H1 (cell line): Measurements from ENCODE around the gene BARX1. TPM values are rescaled to one million over a fixed set of nuclear protein-coding genes. Genes with fewer than 3 reads are reported as not detected.

Source experiments
- CTCF ChIA-PET: fragments of 300-600 bp; sonication (Branson Sonifier 250); formaldehyde crosslinking; loops from one replicate; lab custom pipeline; 2021; ENCODE audit not compliant: partially characterized antibody; lab: Charles Lee
- POLR2A ChIA-PET: fragments of 300-600 bp; sonication (Branson Sonifier 250); formaldehyde crosslinking; loops from one replicate; lab custom pipeline; 2021; ENCODE audit warnings: inconsistent platforms; ENCODE audit not compliant: partially characterized antibody; lab: Charles Lee
- DNase-seq, 2 experiments: peaks; one replicate each; pipeline versions ENCODE4 v3.0.0 to v3.0.0-alpha.2; 2010 to 2022; ENCODE audit warnings: low spot score in 2 of 2, low read depth in 1 of 2, mixed read lengths in 1 of 2
- FAIRE-seq: peaks from 2 replicates; lab custom pipeline; 2011; peaks lifted over from hg19 to GRCh38; lab: Jason Lieb, UNC
- H2AFZ ChIP-seq: 2 replicates; pipeline ENCODE4 v1.8.1; 2012; ENCODE audit warnings: low read length, inconsistent platforms
- H2AK5ac ChIP-seq: 2 replicates; pipeline ENCODE4 v1.6.1; 2013; ENCODE audit warnings: low read depth, low read length
- H2BK120ac ChIP-seq: replicated peaks from 2 replicates; pipeline ENCODE3; 2013; ENCODE audit warnings: low read depth, low read length, inconsistent platforms
- H2BK12ac ChIP-seq: 2 replicates; pipeline ENCODE4 v1.6.1; 2013; ENCODE audit warnings: low read depth, low read length
- H2BK15ac ChIP-seq: 2 replicates; pipeline ENCODE4 v1.6.1; 2013; ENCODE audit warnings: low read length
- H2BK20ac ChIP-seq: 2 replicates; pipeline ENCODE4 v1.6.1; 2013; ENCODE audit warnings: low read length
- H2BK5ac ChIP-seq: 2 replicates; pipeline ENCODE4 v1.6.1; 2013; ENCODE audit warnings: low read depth, low read length
- H3K14ac ChIP-seq: 2 replicates; pipeline ENCODE4 v1.6.1; 2013; ENCODE audit warnings: inconsistent platforms; ENCODE audit not compliant: insufficient read length
- H3K18ac ChIP-seq: 2 replicates; pipeline ENCODE4 v1.6.1; 2013; ENCODE audit warnings: low read length; ENCODE audit errors: extremely low read depth
- H3K23ac ChIP-seq: 2 replicates; pipeline ENCODE4 v1.6.1; 2013; ENCODE audit warnings: inconsistent platforms; ENCODE audit not compliant: insufficient read length
- H3K23me2 ChIP-seq: 2 replicates; pipeline ENCODE4 v1.6.1; 2013; ENCODE audit warnings: low read depth, low read length
- H3K27ac ChIP-seq: 2 replicates; pipeline ENCODE4 v1.6.1; 2011; ENCODE audit warnings: low read depth, low read length, inconsistent platforms
- H3K27me3 ChIP-seq, 4 experiments: replicated peaks in 1 of 4; 1 replicate in 1 of 4; 2 replicates in 3 of 4; pipeline versions ENCODE4 v1.6.1 to v1.8.1; 2011 to 2013; ENCODE audit warnings: low read length in 3 of 4, mild to moderate bottlenecking in 3 of 4, inconsistent platforms in 2 of 4, mixed read lengths in 2 of 4, moderate library complexity in 1 of 4; ENCODE audit not compliant: control insufficient read depth in 3 of 4, insufficient read depth in 3 of 4; ENCODE audit errors: extremely low read depth in 1 of 4
- H3K36me3 ChIP-seq, 4 experiments: 2 replicates each; pipeline versions ENCODE4 v1.6.1 to v1.8.1; 2011 to 2013; ENCODE audit warnings: mild to moderate bottlenecking in 4 of 4, low read length in 3 of 4, moderate library complexity in 2 of 4, control low read depth in 1 of 4, inconsistent platforms in 1 of 4; ENCODE audit not compliant: insufficient read depth in 4 of 4, control insufficient read depth in 2 of 4
- H3K4ac ChIP-seq: replicated peaks from 2 replicates; pipeline ENCODE3; 2013; ENCODE audit warnings: low read length, low read depth, mixed read lengths, inconsistent platforms; ENCODE audit not compliant: insufficient read length
- H3K4me1 ChIP-seq, 4 experiments: replicated peaks in 1 of 4; 1 replicate in 1 of 4; 2 replicates in 3 of 4; pipeline versions ENCODE4 v1.6.1 to v1.8.1; 2011 to 2013; ENCODE audit warnings: low read length in 3 of 4, inconsistent platforms in 2 of 4, mixed read lengths in 1 of 4; ENCODE audit not compliant: insufficient read depth in 4 of 4, control insufficient read depth in 3 of 4
- H3K4me2 ChIP-seq, 2 experiments: 2 replicates each; pipeline versions ENCODE4 v1.6.1 to v1.8.1; 2011 to 2013; ENCODE audit warnings: low read depth in 2 of 2, low read length in 2 of 2, control low read depth in 1 of 2, inconsistent platforms in 1 of 2, mild to moderate bottlenecking in 1 of 2; ENCODE audit not compliant: insufficient read depth in 1 of 2
- H3K4me3 ChIP-seq, 4 experiments: fragments of 200-600, 300-600 bp in 1 of 4; sonication (generic), shearing (Covaris generic), sonication (Bioruptor Twin) in 1 of 4; 2 replicates each; pipeline versions ENCODE4 v1.5.1 to v1.8.1; 2011 to 2016; ENCODE audit warnings: low read length in 4 of 4, low read depth in 3 of 4, control low read depth in 2 of 4, inconsistent platforms in 2 of 4, mild to moderate bottlenecking in 2 of 4, mixed read lengths in 1 of 4, moderate library complexity in 1 of 4; ENCODE audit not compliant: insufficient read depth in 2 of 4; ENCODE audit errors: extremely low read depth in 1 of 4
- H3K56ac ChIP-seq: replicated peaks from 2 replicates; pipeline ENCODE3; 2013; ENCODE audit warnings: low read depth, mild to moderate bottlenecking, mixed read lengths, low read length, inconsistent platforms; ENCODE audit not compliant: insufficient read length
- H3K79me1 ChIP-seq: 2 replicates; pipeline ENCODE4 v1.6.1; 2013; ENCODE audit warnings: low read depth, low read length, control low read depth
- H3K79me2 ChIP-seq, 2 experiments: 2 replicates each; pipeline versions ENCODE4 v1.6.1 to v1.8.1; 2012 to 2013; ENCODE audit warnings: low read length in 2 of 2, mild to moderate bottlenecking in 2 of 2, inconsistent platforms in 1 of 2; ENCODE audit not compliant: insufficient read depth in 2 of 2, control insufficient read depth in 1 of 2
- H3K9ac ChIP-seq, 4 experiments: replicated peaks in 1 of 4; 1 replicate in 1 of 4; 2 replicates in 3 of 4; pipeline versions ENCODE4 v1.6.1 to v1.8.1; 2011 to 2013; ENCODE audit warnings: low read depth in 3 of 4, low read length in 3 of 4, control low read depth in 2 of 4, mild to moderate bottlenecking in 2 of 4, moderate library complexity in 2 of 4, inconsistent platforms in 1 of 4; ENCODE audit errors: extremely low read depth in 1 of 4
- H3K9me3 ChIP-seq, 2 experiments: 2 replicates each; pipeline versions ENCODE4 v1.6.1 to v1.8.1; 2012 to 2013; ENCODE audit warnings: mild to moderate bottlenecking in 2 of 2, moderate library complexity in 2 of 2, control low read depth in 1 of 2, inconsistent platforms in 1 of 2, low read depth in 1 of 2, low read length in 1 of 2, mixed read lengths in 1 of 2; ENCODE audit not compliant: insufficient read depth in 2 of 2
- H4K20me1 ChIP-seq, 2 experiments: replicated peaks in 1 of 2; 2 replicates each; pipeline versions ENCODE3 to v1.8.1; 2011 to 2013; ENCODE audit warnings: inconsistent platforms in 2 of 2, low read length in 2 of 2, mild to moderate bottlenecking in 1 of 2; ENCODE audit not compliant: insufficient read depth in 2 of 2, control insufficient read depth in 1 of 2
- H4K5ac ChIP-seq: 2 replicates; pipeline ENCODE4 v1.6.1; 2013; ENCODE audit warnings: low read length, low read depth, mixed read lengths, inconsistent platforms; ENCODE audit not compliant: insufficient read length
- H4K8ac ChIP-seq: 2 replicates; pipeline ENCODE4 v1.8.0; 2013; ENCODE audit warnings: mild to moderate bottlenecking, moderate library complexity, low read length, inconsistent platforms; ENCODE audit not compliant: insufficient read depth; ENCODE audit errors: extremely low read depth
- H4K91ac ChIP-seq: replicated peaks from 2 replicates; pipeline ENCODE3; 2013; ENCODE audit warnings: low read length, mixed read lengths, inconsistent platforms; ENCODE audit not compliant: insufficient read length
- BRCA1 ChIP-seq: IDR thresholded peaks from 2 replicates; pipeline ENCODE4 v1.6.1; 2012; ENCODE audit warnings: low read depth, low read length, improper control_type of control experiment
- CHD2 ChIP-seq: IDR thresholded peaks from 2 replicates; pipeline ENCODE4 v1.6.1; 2012; ENCODE audit warnings: low read length, improper control_type of control experiment
- E2F6 ChIP-seq: IDR thresholded peaks from 2 replicates; pipeline ENCODE4 v1.6.1; 2012; ENCODE audit warnings: inconsistent platforms
- EGR1 ChIP-seq: IDR thresholded peaks from 2 replicates; pipeline ENCODE4 v1.6.1; 2011; ENCODE audit warnings: low read depth, low read length, borderline replicate concordance
- KDM4A ChIP-seq: IDR thresholded peaks from one replicate; pipeline ENCODE4 v1.7.1; 2012; ENCODE audit warnings: low read depth, mild to moderate bottlenecking, moderate library complexity, low read length, inconsistent platforms; ENCODE audit not compliant: severe bottlenecking
- RBBP5 ChIP-seq: IDR thresholded peaks from 2 replicates; pipeline ENCODE4 v1.7.1; 2012; ENCODE audit warnings: low read depth, mild to moderate bottlenecking, inconsistent platforms, low read length, moderate library complexity, borderline replicate concordance
- YY1 ChIP-seq: IDR thresholded peaks from 2 replicates; pipeline ENCODE4 v1.6.1; 2011; ENCODE audit warnings: low read depth, mild to moderate bottlenecking, low read length
- WGBS, 2 experiments: shearing (Covaris generic) in 1 of 2; methylation state at CpG; one replicate each; pipeline versions ENCODE4 v1.1.6 to v1.1.7; 2013 to 2015; ENCODE audit warnings: low lambda C conversion rate in 2 of 2, mixed read lengths in 2 of 2, inconsistent platforms in 1 of 2, low coverage in 1 of 2, missing lambda C conversion rate in 1 of 2; ENCODE audit not compliant: insufficient replicate concordance in 2 of 2, insufficient coverage in 1 of 2, insufficient read length in 1 of 2; ENCODE audit errors: extremely low coverage in 1 of 2, missing lambda C conversion rate in 1 of 2; 5-methylcytosine and 5-hydroxymethylcytosine counted together
- polyA plus RNA-seq, 7 experiments: library from polyadenylated mRNA; depleted of rRNA in 3 of 7; stranded (reverse) in 5 of 7; unstranded in 2 of 7; fragments of >200 nt in 5 of 7; fragments of 200-250 nt in 2 of 7; gene quantifications; 1 replicate in 5 of 7; 2 replicates in 1 of 7; 4 replicates in 1 of 7; pipeline versions ENCODE4 v1.2.1 to v1.2.3, GENCODE V29; 2011 to 2013; ENCODE audit warnings: missing spikeins in 2 of 7, mixed read lengths in 2 of 7
- total RNA-seq: library from RNA; stranded (reverse); fragmentation: NEBNext Ultra II Directional; extraction: Animal tissue kit (Norgen Biotek cat#: 25700); gene quantifications from 2 replicates; pipeline ENCODE4 v1.2.1, GENCODE V29; 2021

Gene BARX1
- total and polyA plus RNA-seq, 2 of the 8 experiments (the other 6 are each of a cell fraction or from before 2014, with no cell fraction given): 0.79 to 2.6 TPM

- Histone ChIP-seq H2BK12ac (peak overlapping the region; percentile 42; the same call in 1 of the 2 replicates), H3K27ac (no peak overlapping the region), H3K27me3 (peaks cover 94 to 100% (median 99%) of the 10 kb centered on the region in 4 experiments), H3K23ac (no peak overlapping the region), H4K20me1 (peaks cover 14 to 22% of the 10 kb centered on the region in 2 experiments), H3K56ac (no peak overlapping the region), H3K4me1 (peaks cover 0 to 65% (median 36%) of the 10 kb centered on the region in 4 experiments; a peak in 6 of 7 replicates), H2BK15ac (no peak overlapping the region), H3K4me3 (peak overlapping the region; percentile 2 to 55 (median 24); a peak in 5 of 8 replicates), H3K18ac (peak overlapping the region; percentile 27; the same call in 1 of the 2 replicates), H2BK20ac (no peak overlapping the region; the same call in 1 of the 2 replicates), H4K5ac (no peak overlapping the region), H3K4me2 (peak overlapping the region; percentile 89 to 92), H3K79me1 (no peaks in the 10 kb centered on the region), H3K36me3 (peaks cover 0 to 5% (median 0%) of the 10 kb centered on the region in 4 experiments; a peak in 1 of 8 replicates), H3K4ac (no peak overlapping the region), H2AFZ (0 out of 2 replicates have a peak overlapping the region, but pooled peaks have one; percentile 26), H3K9me3 (no peaks in the 10 kb centered on the region), H4K8ac (no peak overlapping the region; the same call in 1 of the 2 replicates), H3K23me2 (peaks cover 19% of the 10 kb centered on the region), H3K14ac (no peak overlapping the region), H2BK5ac (no peak overlapping the region; the same call in 1 of the 2 replicates), H2BK120ac (no peak overlapping the region), H4K91ac (no peak overlapping the region), H3K9ac (no peak overlapping the region), H3K79me2 (no peaks in the 10 kb centered on the region), H2AK5ac (no peak overlapping the region)
- WGBS, 2 experiments: 0% methylated on average over 32 of the region's 40 CpGs; no CpG with 5 or more reads in 1 of the 2 experiments
- CTCF ChIA-PET: interaction anchor here (0.7 to 9.8 kb wide), 13 partner anchors 8 to 267 kb away, joined by 3 to 143 read pairs (median 5); no protein-coding TSS in a partner anchor
- no peak for FAIRE-seq
- POLR2A ChIA-PET: interaction anchor here (1.2 to 3.2 kb wide), 2 partner anchors 12 to 607 kb away, joined by 3 to 20 read pairs; partner anchors contain the start of gene PCAT7
- no peak for DNase-seq
- no peak for TF ChIP-seq YY1
- TF ChIP-seq E2F6: peak; percentile 35
- TF ChIP-seq RBBP5: peak; percentile 56; the same call in 1 of the 2 replicates
- no peak for TF ChIP-seq CHD2
- TF ChIP-seq BRCA1: no peak
- no peak for TF ChIP-seq EGR1
- TF ChIP-seq KDM4A: peak; percentile 59
Measured at GRCh38 chr9:93948441-93949072, 6.6 kb downstream of the BARX1 start.
